NCI-H446 (cell line): ENCODE data around the gene EIF4G3.
"Not testable (repeated sequence)": the region's sequence is repeated elsewhere in the genome, so short reads cannot be mapped to it uniquely, and the experiment has no call there.

ENCODE experiments used
- DNase-seq, 2 experiments: peaks; one replicate each; lab custom pipeline; 2025; lab: John Stamatoyannopoulos, UW

The EIF4G3 gene

GRCh38 chr1:20870718-20871117 lies 306.0 kb downstream of the EIF4G3 start:
- DNase-seq: no peak

GRCh38 chr1:20868263-20868662 lies 308.4 kb downstream of the EIF4G3 start:
- no peak for DNase-seq

- DNase-seq: no peak
Measured at GRCh38 chr1:20867847-20868246, 308.9 kb downstream of the EIF4G3 start.

- DNase-seq: no peak
Measured at GRCh38 chr1:20867062-20867461, 309.6 kb downstream of the EIF4G3 start.

GRCh38 chr1:20865001-20865400 lies 311.7 kb downstream of the EIF4G3 start:
- DNase-seq: no peak

GRCh38 chr1:20854529-20854928 lies 322.2 kb downstream of the EIF4G3 start:
- DNase-seq: no peak

- not testable (repeated sequence) for DNase-seq
Measured at GRCh38 chr1:20851791-20852190, 324.9 kb downstream of the EIF4G3 start.

GRCh38 chr1:20850021-20850420 lies 326.7 kb downstream of the EIF4G3 start:
- DNase-seq: no peak

- no peak for DNase-seq
Measured at GRCh38 chr1:20849100-20849499, 327.6 kb downstream of the EIF4G3 start.

- no peak for DNase-seq
Measured at GRCh38 chr1:20848162-20848561, 328.5 kb downstream of the EIF4G3 start.

- no peak for DNase-seq
Measured at GRCh38 chr1:20847611-20848080, 329.1 kb downstream of the EIF4G3 start.

- DNase-seq: no peak
Measured at GRCh38 chr1:20846461-20847374, 330.0 kb downstream of the EIF4G3 start.

- DNase-seq: no peak
Measured at GRCh38 chr1:20840731-20841130, 336.0 kb downstream of the EIF4G3 start.

- no peak for DNase-seq
Measured at GRCh38 chr1:20837554-20838192, 339.0 kb downstream of the EIF4G3 start.

- no peak for DNase-seq
Measured at GRCh38 chr1:20836230-20836629, 340.5 kb downstream of the EIF4G3 start.

GRCh38 chr1:20834780-20835179 lies 341.9 kb downstream of the EIF4G3 start:
- DNase-seq: no peak

GRCh38 chr1:20834192-20834591 lies 342.5 kb downstream of the EIF4G3 start:
- no peak for DNase-seq

- DNase-seq: no peak
Measured at GRCh38 chr1:20830378-20830777, 346.3 kb downstream of the EIF4G3 start.

- no peak for DNase-seq
Measured at GRCh38 chr1:20829946-20830345, 346.8 kb downstream of the EIF4G3 start.

GRCh38 chr1:20829531-20829930 lies 347.2 kb downstream of the EIF4G3 start:
- DNase-seq: no peak

- no peak for DNase-seq
Measured at GRCh38 chr1:20823845-20824244, 352.9 kb downstream of the EIF4G3 start.

GRCh38 chr1:20821466-20821865 lies 355.2 kb downstream of the EIF4G3 start:
- no peak for DNase-seq

- no peak for DNase-seq
Measured at GRCh38 chr1:20819818-20820217, 356.9 kb downstream of the EIF4G3 start.
